Ovary (tissue), 9 donors: ENCODE measurements around the gene PAFAH1B2. TPM values are rescaled to one million over a fixed set of nuclear protein-coding genes. Genes with fewer than 3 reads are reported as not detected.

Source experiments
- DNase-seq, 5 donors: peaks; one replicate each; pipeline ENCODE4 v3.0.0-alpha.2; 2019 to 2020
- H3K27ac ChIP-seq, 2 donors: fragments of 200-600 bp; one replicate each; pipeline versions ENCODE4 v1.5.1 to v1.8.0; 2019 to 2022
- H3K27me3 ChIP-seq: fragments of 200-600 bp; one replicate; pipeline ENCODE4 v1.8.0; 2022
- H3K36me3 ChIP-seq: fragments of 200-600 bp; sonication (generic); one replicate; pipeline ENCODE4 v1.5.1; 2019
- H3K4me1 ChIP-seq: one replicate; pipeline ENCODE4 v1.8.1; 2013; ENCODE audit warnings: mild to moderate bottlenecking, moderate library complexity; ENCODE audit not compliant: insufficient read depth
- H3K4me3 ChIP-seq: fragments of 200-600 bp; sonication (generic); one replicate; pipeline ENCODE4 v1.5.1; 2017
- H3K9me3 ChIP-seq, 2 donors: fragments of 200-600 bp in 1 of 2; sonication (generic) in 1 of 2; one replicate each; pipeline versions ENCODE4 v1.5.1 to v1.8.1; 2013 to 2019; ENCODE audit warnings: mild to moderate bottlenecking in 1 of 2, moderate library complexity in 1 of 2
- CTCF ChIP-seq, 3 donors: fragments of 450-650 bp in 2 of 3; fragments of 200-600 bp in 1 of 3; IDR thresholded peaks; one replicate each; pipeline versions ENCODE4 v1.5.1 to v1.8.0; 2016 to 2022; ENCODE audit warnings: antibody characterized with exemption in 3 of 3, mild to moderate bottlenecking in 1 of 3
- EP300 ChIP-seq: sonication (generic); formaldehyde crosslinking; IDR thresholded peaks from one replicate; pipeline ENCODE4 v1.6.1; 2017; ENCODE audit warnings: antibody characterized with exemption
- POLR2A ChIP-seq: fragments of 450-650 bp; IDR thresholded peaks from one replicate; pipeline ENCODE4 v1.6.1; 2017; ENCODE audit warnings: antibody characterized with exemption, mild to moderate bottlenecking, moderate library complexity
- WGBS, 3 donors: extraction: QIAGEN DNeasy Blood & Tissue Kit in 1 of 3; methylation state at CpG; one replicate each; pipeline versions ENCODE4 v1.1.5 to v1.1.7; 2013 to 2017; 5-methylcytosine and 5-hydroxymethylcytosine counted together
- intact Hi-C, 4 donors: fragments of 100-400 bp; cut with DNase I; formaldehyde crosslinking; loops; one replicate each; pipeline versions ENCODE4 v1.11.0 to v1.15.1; 2022 to 2023
- polyA plus RNA-seq, 2 donors: library from polyadenylated mRNA; stranded (reverse); fragments of 200-250 nt in 1 of 2; fragments of 350-450 nt in 1 of 2; fragmentation: Illumina TruSeq in 1 of 2; extraction: RNeasy Lipid Tissue Mini Kit (QIAGEN cat#74804) in 1 of 2; gene quantifications; one replicate each; pipeline ENCODE4 v1.2.3, GENCODE V29; 2013 to 2014
- total RNA-seq, 7 donors: library from RNA; depleted of rRNA in 2 of 7; stranded (reverse); fragments of >200 nt in 2 of 7; fragmentation: NEBNext Ultra II Directional in 3 of 7; extraction: Animal tissue kit (Norgen Biotek cat#: 25700) in 3 of 7; gene quantifications; one replicate each; pipeline versions ENCODE4 v1.1.0 to v1.2.4, GENCODE V29; 2016 to 2023
- donor health status: DM: no; HTN: no; CAD: no; lungs with moderate emphysema.
- donor health status: DM: no; HTN: no; CAD: no.
- donor health status: Bipolar disorder and iron deficiency.
- donor health status: DM: yes; HTN: yes; CAD: no.
- donor health status: DM: no; HTN: no; CAD: no.
- donor health status: DM: yes; HTN: yes; CAD: no.

The PAFAH1B2 gene
- total and polyA plus RNA-seq, 9 donors, result 23.0 to 95.6 (median 75.5) TPM

DNA sequence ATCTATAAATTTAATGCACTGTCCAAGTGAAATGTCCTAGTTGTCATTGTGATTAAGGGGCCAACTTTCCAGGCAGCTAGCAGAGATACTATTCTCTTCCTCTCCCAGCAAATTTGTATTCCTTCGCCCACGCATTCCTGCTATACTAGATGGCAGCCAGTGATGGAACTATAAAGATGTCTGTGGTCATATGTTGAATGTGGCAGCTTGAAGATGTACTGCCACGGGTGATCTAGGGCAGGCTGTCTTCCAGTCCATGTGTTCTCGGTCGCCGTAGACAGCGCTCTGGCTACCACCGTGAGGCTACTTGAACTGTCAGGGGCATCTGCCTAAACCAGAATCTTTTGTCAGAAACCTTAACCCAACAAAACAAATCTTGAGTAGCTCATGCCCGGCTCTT lies 26.1 kb downstream of the PAFAH1B2 start:
- no peaks in the 10 kb centered on the region for H3K36me3 ChIP-seq
- TF ChIP-seq CTCF (IDR thresholded peaks at IDR 0.05), result no peak
- TF ChIP-seq POLR2A, result no peak
- no peak for TF ChIP-seq EP300
- no peaks in the 10 kb centered on the region for H3K27me3 ChIP-seq
- 48 to 60% (median 52%) methylated on average over 9 of the region's 9 CpGs for WGBS, 3 donors
- no peaks in the 10 kb centered on the region for H3K9me3 ChIP-seq
- no peak for DNase-seq
- H3K4me1 ChIP-seq, result peaks cover 10% of the 10 kb centered on the region
- no peak overlapping the region for H3K27ac ChIP-seq
- H3K4me3 ChIP-seq, result no peak overlapping the region
- intact Hi-C loops, result loop anchor here in 1 of 4 donors (10.0 kb wide), 1 partner anchor 55 kb away; no protein-coding TSS in a partner anchor

DNA sequence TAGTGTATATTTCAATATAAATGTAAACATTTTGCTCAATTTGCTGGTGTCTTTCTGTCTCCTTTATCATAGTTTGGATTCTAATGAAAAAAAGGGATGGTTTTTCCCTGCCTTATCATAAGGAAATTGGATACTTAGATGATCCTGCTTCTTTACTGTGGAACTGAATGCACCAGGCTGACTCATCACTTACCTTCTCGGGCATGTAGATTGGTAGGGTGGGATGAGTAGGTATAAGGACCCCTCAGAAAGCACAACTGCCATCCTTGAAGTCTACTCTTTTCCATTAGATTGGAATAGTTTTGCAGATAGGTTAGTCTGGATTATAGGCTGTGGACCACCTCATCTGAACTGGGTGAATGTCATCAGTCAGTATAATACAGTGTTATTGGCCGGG lies 26.9 kb downstream of the PAFAH1B2 start:
- WGBS, 3 donors, result 76 to 92% (median 79%) methylated on average over 2 of the region's 2 CpGs

GRCh38 chr11:117171404-117172061 lies 27.4 kb downstream of the PAFAH1B2 start:
- Histone ChIP-seq H3K27me3 (no peaks in the 10 kb centered on the region), H3K4me3 (no peak overlapping the region), H3K27ac (peak overlapping the region in 1 of 2 donors; percentile 2), H3K9me3 (no peaks in the 10 kb centered on the region), H3K36me3 (no peaks in the 10 kb centered on the region), H3K4me1 (peaks cover 10% of the 10 kb centered on the region)
- 52 to 59% (median 56%) methylated on average over 14 of the region's 14 CpGs for WGBS, 3 donors
- no peak for DNase-seq
- intact Hi-C loops, result loop anchor here in 1 of 4 donors (10.0 kb wide), 1 partner anchor 53 kb away; no protein-coding TSS in a partner anchor
- no peak for TF ChIP-seq CTCF (IDR thresholded peaks at IDR 0.05)
- no peak for TF ChIP-seq POLR2A
- TF ChIP-seq EP300, result no peak

More for the DNA sequence above, 26.9 kb downstream of the PAFAH1B2 start:
- no peak for TF ChIP-seq EP300
- no peak for TF ChIP-seq CTCF (IDR thresholded peaks at IDR 0.05)
- no peak for TF ChIP-seq POLR2A
- peaks cover 10% of the 10 kb centered on the region for H3K4me1 ChIP-seq
- no peak for DNase-seq
- intact Hi-C loops, result loop anchor here in 1 of 4 donors (10.0 kb wide), 1 partner anchor 54 kb away; no protein-coding TSS in a partner anchor
- no peak overlapping the region for H3K27ac ChIP-seq
- no peaks in the 10 kb centered on the region for H3K36me3 ChIP-seq
- H3K9me3 ChIP-seq, result no peaks in the 10 kb centered on the region
- no peaks in the 10 kb centered on the region for H3K27me3 ChIP-seq
- no peak overlapping the region for H3K4me3 ChIP-seq

DNA sequence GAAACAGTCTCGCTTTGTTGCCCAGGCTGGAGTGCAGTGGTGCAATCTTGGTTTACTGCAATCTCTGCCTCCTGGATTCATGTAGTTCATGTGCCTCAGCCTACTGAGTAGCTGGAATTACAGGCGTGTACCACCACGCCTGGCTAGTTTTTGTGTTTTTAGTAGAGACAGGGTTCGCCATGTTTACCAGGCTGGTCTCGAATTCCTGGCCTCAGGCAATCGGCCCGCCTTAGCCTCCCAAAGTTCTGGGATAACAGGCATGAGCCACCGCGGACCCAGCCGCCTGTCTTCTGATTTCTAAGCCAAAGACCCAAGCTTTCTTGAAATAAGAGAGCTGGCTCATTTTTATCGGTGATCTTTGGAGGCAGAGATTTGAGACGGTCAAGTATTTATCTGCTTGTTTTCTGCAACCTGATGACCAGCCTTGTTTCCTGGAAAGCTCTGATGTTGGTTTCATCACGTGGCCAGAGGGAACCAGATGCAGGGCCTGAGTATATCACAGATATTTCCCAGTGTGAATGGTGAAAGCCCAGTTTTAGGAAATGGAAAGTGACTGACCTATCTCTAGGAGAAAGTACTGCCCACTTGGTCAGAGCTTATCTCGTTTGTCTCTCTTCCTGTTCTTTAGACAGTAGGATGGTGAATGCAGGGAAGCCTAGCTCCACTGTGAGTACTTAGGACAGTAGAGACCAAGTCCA lies 28.8 kb downstream of the PAFAH1B2 start:
- intact Hi-C loops, result loop anchor here in 1 of 4 donors (10.0 kb wide), 1 partner anchor 52 kb away; no protein-coding TSS in a partner anchor
- H3K36me3 ChIP-seq, result no peaks in the 10 kb centered on the region
- no peak for TF ChIP-seq CTCF (IDR thresholded peaks at IDR 0.05)
- no peak for TF ChIP-seq EP300
- no peak for TF ChIP-seq POLR2A
- WGBS, 3 donors, result 45 to 67% (median 63%) methylated on average over 14 of the region's 14 CpGs
- H3K27me3 ChIP-seq, result no peaks in the 10 kb centered on the region
- peak in 1 of 5 donors; percentile 29 for DNase-seq
- no peak overlapping the region for H3K4me3 ChIP-seq
- peaks cover 10% of the 10 kb centered on the region for H3K4me1 ChIP-seq
- no peaks in the 10 kb centered on the region for H3K9me3 ChIP-seq
- H3K27ac ChIP-seq, result peak overlapping the region in 1 of 2 donors; percentile 53
